ENCODE measurements around the gene SMO.

GRCh38 chr7:129197771-129198170, 9.3 kb downstream of the SMO start:
- TF ChIP-seq, protein P1, sequence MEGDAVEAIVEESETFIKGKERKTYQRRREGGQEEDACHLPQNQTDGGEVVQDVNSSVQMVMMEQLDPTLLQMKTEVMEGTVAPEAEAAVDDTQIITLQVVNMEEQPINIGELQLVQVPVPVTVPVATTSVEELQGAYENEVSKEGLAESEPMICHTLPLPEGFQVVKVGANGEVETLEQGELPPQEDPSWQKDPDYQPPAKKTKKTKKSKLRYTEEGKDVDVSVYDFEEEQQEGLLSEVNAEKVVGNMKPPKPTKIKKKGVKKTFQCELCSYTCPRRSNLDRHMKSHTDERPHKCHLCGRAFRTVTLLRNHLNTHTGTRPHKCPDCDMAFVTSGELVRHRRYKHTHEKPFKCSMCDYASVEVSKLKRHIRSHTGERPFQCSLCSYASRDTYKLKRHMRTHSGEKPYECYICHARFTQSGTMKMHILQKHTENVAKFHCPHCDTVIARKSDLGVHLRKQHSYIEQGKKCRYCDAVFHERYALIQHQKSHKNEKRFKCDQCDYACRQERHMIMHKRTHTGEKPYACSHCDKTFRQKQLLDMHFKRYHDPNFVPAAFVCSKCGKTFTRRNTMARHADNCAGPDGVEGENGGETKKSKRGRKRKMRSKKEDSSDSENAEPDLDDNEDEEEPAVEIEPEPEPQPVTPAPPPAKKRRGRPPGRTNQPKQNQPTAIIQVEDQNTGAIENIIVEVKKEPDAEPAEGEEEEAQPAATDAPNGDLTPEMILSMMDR (IDR thresholded peaks at IDR 0.05): no peak
- TF ChIP-seq POLR2AphosphoS5 (IDR thresholded peaks at IDR 0.05) (no peak), POLR2A (IDR thresholded peaks at IDR 0.05) (no peak)
